ENCODE measurements around the gene BOLA1. TPM values are rescaled to one million over a fixed set of nuclear protein-coding genes. Genes with fewer than 3 reads are reported as not detected.

The BOLA1 gene
- total RNA-seq, 4 donors from 2014 or later: 7.4 to 61.0 (median 31.5) TPM

DNA sequence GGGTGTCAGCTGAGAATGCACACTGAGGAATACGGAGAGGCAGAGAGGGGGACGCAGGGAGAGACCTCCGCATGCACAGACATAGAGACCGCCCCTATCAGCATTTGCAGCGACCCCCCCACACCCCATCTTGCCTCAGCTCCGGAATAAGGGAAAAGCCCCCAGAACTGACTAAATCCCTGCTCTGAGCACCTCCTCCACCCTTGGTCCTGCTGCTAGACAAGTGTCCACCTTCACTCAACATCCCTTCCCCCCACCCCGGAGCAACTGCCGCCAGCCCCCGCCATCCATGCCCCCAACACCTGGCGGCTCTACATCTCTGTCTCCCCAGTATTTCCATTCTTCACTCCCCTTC, 17.5 kb downstream of the BOLA1 start:
- H3K27ac ChIP-seq: no peak overlapping the region
- intact Hi-C loops (cut with DNase I; ENCODE audit: low total_unique reads): no loop called here
- TF ChIP-seq EP300 (IDR thresholded peaks at IDR 0.05; ENCODE audit: low read depth) (no peak), POLR2AphosphoS5 (IDR thresholded peaks at IDR 0.05) (no peak), POLR2A (IDR thresholded peaks at IDR 0.05) (no peak)
- TF ChIP-seq, protein P1, sequence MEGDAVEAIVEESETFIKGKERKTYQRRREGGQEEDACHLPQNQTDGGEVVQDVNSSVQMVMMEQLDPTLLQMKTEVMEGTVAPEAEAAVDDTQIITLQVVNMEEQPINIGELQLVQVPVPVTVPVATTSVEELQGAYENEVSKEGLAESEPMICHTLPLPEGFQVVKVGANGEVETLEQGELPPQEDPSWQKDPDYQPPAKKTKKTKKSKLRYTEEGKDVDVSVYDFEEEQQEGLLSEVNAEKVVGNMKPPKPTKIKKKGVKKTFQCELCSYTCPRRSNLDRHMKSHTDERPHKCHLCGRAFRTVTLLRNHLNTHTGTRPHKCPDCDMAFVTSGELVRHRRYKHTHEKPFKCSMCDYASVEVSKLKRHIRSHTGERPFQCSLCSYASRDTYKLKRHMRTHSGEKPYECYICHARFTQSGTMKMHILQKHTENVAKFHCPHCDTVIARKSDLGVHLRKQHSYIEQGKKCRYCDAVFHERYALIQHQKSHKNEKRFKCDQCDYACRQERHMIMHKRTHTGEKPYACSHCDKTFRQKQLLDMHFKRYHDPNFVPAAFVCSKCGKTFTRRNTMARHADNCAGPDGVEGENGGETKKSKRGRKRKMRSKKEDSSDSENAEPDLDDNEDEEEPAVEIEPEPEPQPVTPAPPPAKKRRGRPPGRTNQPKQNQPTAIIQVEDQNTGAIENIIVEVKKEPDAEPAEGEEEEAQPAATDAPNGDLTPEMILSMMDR (IDR thresholded peaks at IDR 0.05): no peak
- H3K27me3 ChIP-seq: peaks cover 7% of the 10 kb centered on the region
- DNase-seq: no peak
- H3K4me3 ChIP-seq: peak overlapping the region; percentile 27 to 63 (median 46)
- H3K9me3 ChIP-seq: no peaks in the 10 kb centered on the region
- no peaks in the 10 kb centered on the region for H3K36me3 ChIP-seq
- WGBS, 2 donors (ENCODE audit: low coverage in 1 of 2): 39% methylated on average over 10 of the region's 10 CpGs; no CpG with 5 or more reads in 1 of the 2 donors
- H3K4me1 ChIP-seq: peaks cover 3 to 17% (median 5%) of the 10 kb centered on the region in 4 donors
- in situ Hi-C loops (cut with MboI; ENCODE audit: low pct_ligation_motif_present in 1 of 4, low pct_unique_long_range_greater_than_20kb in 1 of 4, low sequenced_read_pairs in 3 of 4): no loop called here

DNA sequence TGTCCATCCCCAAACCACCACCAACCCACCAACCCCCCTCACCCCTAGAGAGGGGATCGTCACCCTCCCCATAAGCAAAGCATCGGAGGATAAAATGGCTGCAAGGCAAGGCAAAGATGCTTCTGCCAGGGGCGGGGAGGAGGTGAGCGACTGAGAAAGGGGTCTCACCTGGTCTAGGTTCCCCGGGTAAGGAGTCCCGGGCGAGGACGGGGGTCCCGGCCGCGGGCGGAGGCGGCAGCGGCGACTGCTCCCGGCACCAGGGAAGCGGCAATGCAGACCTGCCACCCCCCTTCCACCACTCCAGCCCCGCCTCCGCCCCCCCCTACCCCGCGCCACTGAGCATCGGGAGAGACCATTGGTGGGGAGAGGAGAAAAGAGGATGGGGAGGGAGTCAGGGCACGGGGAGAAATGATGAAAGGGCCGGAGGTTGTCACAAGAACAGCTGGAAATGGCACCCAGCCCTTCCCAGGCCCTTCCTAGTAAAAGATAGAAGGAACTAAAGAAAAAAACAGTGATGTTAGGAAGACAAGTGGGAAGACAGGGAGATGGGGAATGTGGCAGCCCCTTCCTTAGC, 18.3 kb downstream of the BOLA1 start, which contains the start of gene SV2A:
TSS of gene SV2A (minus strand) at position 274 of the 574 bp plus-strand sequence. CDS start 4,004 bp downstream, outside the sequence.
- H3K4me1 ChIP-seq: peaks cover 3 to 17% (median 5%) of the 10 kb centered on the region in 4 donors
- H3K27ac ChIP-seq: peak within 1 kb of the TSS in 1 of 4 donors; percentile 44
- H3K36me3 ChIP-seq: peaks cover 0 to 4% (median 1%) of the 10 kb centered on the region in 4 donors
- TF ChIP-seq EP300 (IDR thresholded peaks at IDR 0.05; ENCODE audit: low read depth) (no peak), POLR2A (IDR thresholded peaks at IDR 0.05) (no peak), POLR2AphosphoS5 (IDR thresholded peaks at IDR 0.05) (peak in 1 of 3 donors; percentile 15)
- TF ChIP-seq, protein P1 (IDR thresholded peaks at IDR 0.05): no peak
- peak within 1 kb of the TSS; percentile 27 to 63 (median 46) for H3K4me3 ChIP-seq
- 0 to 3% methylated on average over 1 to 21 of the region's 24 CpGs for WGBS, 2 donors (ENCODE audit: low coverage in 1 of 2)
- in situ Hi-C loops (cut with MboI; ENCODE audit: low pct_ligation_motif_present in 1 of 4, low pct_unique_long_range_greater_than_20kb in 1 of 4, low sequenced_read_pairs in 3 of 4): no loop called here
- intact Hi-C loops (cut with DNase I; ENCODE audit: low total_unique reads): no loop called here
- no peaks in the 10 kb centered on the region for H3K9me3 ChIP-seq
- peaks cover 7% of the 10 kb centered on the region for H3K27me3 ChIP-seq
- DNase-seq: peak; percentile 53

DNA sequence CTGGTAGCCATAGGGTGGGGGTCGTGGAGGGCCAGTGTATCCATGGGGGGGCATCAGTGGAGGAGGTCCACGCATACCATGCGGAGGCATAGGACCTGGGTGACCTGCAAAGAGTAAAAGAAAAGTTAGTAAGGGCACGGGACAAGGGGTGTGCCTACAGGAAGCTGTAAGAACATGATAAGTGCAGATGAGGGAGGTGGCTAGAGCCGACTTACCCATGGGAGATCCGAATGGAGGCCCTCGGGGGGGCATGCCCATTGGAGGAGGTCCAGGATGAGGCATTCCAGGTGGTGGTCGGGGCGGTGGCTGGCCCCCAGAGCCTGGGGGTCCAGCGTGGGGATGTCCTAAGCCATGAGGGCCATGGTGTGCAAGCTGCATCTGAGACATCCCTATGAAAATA, 24.3 kb downstream of the BOLA1 start:
- Histone ChIP-seq H3K4me1 (peaks cover 19 to 36% (median 25%) of the 10 kb centered on the region in 4 donors), H3K4me3 (no peak overlapping the region), H3K27ac (no peak overlapping the region), H3K9me3 (no peaks in the 10 kb centered on the region), H3K27me3 (no peaks in the 10 kb centered on the region), H3K36me3 (peaks cover 0 to 45% (median 22%) of the 10 kb centered on the region in 4 donors)
- WGBS, 2 donors (ENCODE audit: low coverage in 1 of 2): 91% methylated on average over 7 to 10 of the region's 10 CpGs
- in situ Hi-C loops (cut with MboI; ENCODE audit: low pct_ligation_motif_present in 1 of 4, low pct_unique_long_range_greater_than_20kb in 1 of 4, low sequenced_read_pairs in 3 of 4) (no loop called here), intact Hi-C loops (cut with DNase I; ENCODE audit: low total_unique reads) (no loop called here)
- TF ChIP-seq EP300 (IDR thresholded peaks at IDR 0.05; ENCODE audit: low read depth): no peak
- no peak for TF ChIP-seq POLR2A (IDR thresholded peaks at IDR 0.05)
- no peak for DNase-seq

DNA sequence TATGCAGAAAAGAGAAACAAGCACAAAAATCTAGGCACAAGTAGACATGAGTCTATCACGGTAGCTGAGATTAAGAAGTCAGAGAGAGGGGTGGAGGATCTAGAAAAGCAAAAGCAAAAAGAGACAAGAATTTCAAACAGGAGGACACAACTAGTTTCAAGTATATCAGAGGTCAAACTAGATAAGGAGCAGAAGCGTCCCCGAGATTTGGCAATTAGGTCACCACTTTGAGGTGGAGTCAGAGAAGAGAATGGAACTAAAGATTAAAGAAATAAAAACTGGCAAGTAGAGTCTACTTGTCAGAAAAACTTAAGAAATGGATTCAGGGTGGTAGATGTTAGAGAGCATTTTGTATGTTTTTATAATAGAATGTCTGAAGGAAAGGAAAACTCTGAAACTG, 26.0 kb downstream of the BOLA1 start:
- Histone ChIP-seq H3K4me3 (no peak overlapping the region), H3K4me1 (peaks cover 20 to 53% (median 28%) of the 10 kb centered on the region in 4 donors), H3K27ac (no peak overlapping the region), H3K9me3 (no peaks in the 10 kb centered on the region), H3K27me3 (no peaks in the 10 kb centered on the region), H3K36me3 (peaks cover 0 to 52% (median 24%) of the 10 kb centered on the region in 4 donors)
- in situ Hi-C loops (cut with MboI; ENCODE audit: low pct_ligation_motif_present in 1 of 4, low pct_unique_long_range_greater_than_20kb in 1 of 4, low sequenced_read_pairs in 3 of 4): no loop called here
- TF ChIP-seq, protein P1 (IDR thresholded peaks at IDR 0.05): no peak
- no peak for TF ChIP-seq POLR2AphosphoS5 (IDR thresholded peaks at IDR 0.05)
- TF ChIP-seq POLR2A (IDR thresholded peaks at IDR 0.05): no peak
- no peak for TF ChIP-seq EP300 (IDR thresholded peaks at IDR 0.05; ENCODE audit: low read depth)
- 80 to 82% methylated on average over 3 of the region's 3 CpGs for WGBS, 2 donors (ENCODE audit: low coverage in 1 of 2)
- intact Hi-C loops (cut with DNase I; ENCODE audit: low total_unique reads): loop anchor here (5.0 kb wide), 1 partner anchor 33 kb away; no protein-coding TSS in a partner anchor
- DNase-seq: no peak
